Caki2 (cell line): ENCODE measurements around the gene RNF17. TPM values are rescaled to one million over a fixed set of nuclear protein-coding genes. Genes with fewer than 3 reads are reported as not detected.

ENCODE experiments used
- DNase-seq: peaks from one replicate; pipeline ENCODE4 v3.0.0-alpha.2; 2015; ENCODE audit warnings: low read depth
- in situ Hi-C: cut with HindIII; loops from 2 replicates; pipeline ENCODE4 v1.10.0; 2016; ENCODE audit warnings: low sequenced_read_pairs, low pct_unique_long_range_greater_than_20kb, mixed read lengths
- total RNA-seq: library from RNA; depleted of rRNA; stranded (reverse); fragments of >200 nt; shearing (Covaris generic); gene quantifications from 2 replicates; pipeline ENCODE4 v1.2.3, GENCODE V29; 2014; ENCODE audit warnings: low replicate concordance; rRNA removed

Gene RNF17
- total RNA-seq, 1 experiment from 2014 or later: not detected

- peak; percentile 95 for DNase-seq
- in situ Hi-C loops: no loop called here
Observed at GRCh38 chr13:24922745-24923591, 159.0 kb downstream of the RNF17 start.

DNA sequence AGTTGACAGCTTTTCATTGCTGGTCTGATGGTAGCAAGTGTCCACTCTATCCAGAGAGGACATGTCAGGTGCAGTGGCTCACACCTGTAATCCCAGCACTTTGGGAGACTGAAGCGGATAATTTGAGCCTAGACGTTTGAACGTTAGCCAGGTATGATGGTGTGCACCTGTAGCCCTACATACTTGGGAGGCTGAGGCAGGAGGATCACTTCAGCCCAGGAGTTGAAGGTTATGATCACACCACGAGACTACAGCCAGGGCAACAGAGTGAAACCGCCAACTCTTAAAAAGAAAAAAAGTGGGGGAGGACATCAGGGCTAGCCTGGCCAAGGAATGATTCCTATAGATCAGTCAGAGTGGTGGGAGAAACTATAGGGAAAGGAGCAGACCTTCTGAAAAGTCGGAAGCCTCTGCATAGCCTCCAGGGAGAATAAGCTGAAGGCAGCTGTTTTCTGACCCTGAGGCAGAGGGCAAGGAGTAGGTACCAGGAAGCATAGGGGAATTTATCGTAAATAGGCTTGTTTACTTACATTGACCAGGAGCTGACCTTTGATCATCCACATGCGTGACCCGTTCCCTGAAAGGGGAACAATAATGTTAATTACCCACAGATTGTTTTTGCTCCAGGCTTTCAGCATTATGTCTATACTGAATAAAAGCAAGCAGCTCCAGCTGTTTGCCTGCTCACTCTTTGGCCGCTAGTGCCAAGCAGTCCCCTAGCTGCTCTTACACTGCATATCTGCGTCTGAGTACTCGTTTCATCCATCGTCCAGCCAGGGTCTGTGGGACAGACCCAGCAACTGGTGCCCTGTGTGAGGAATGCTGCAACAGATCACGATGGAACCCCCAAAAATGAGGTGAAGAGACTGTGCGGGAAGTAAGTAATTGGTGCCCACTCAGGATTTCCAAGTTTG, 161.6 kb downstream of the RNF17 start:
- DNase-seq: no peak
- in situ Hi-C loops: no loop called here

- in situ Hi-C loops: no loop called here
- DNase-seq: no peak
Observed at GRCh38 chr13:24927810-24928404, 163.9 kb downstream of the RNF17 start.

- DNase-seq: no peak
- in situ Hi-C loops: no loop called here
Observed at GRCh38 chr13:24929196-24929595, 165.2 kb downstream of the RNF17 start.

Other genes starting within 250 kb of the RNF17 start
- not detected in 2 replicates for gene ATP12A, start 83.8 kb upstream of the RNF17 start, total RNA-seq